Posterior vena cava (tissue), 2 donors: Measurements from ENCODE around the gene KAZN. TPM values are rescaled to one million over a fixed set of nuclear protein-coding genes. Genes with fewer than 3 reads are reported as not detected.

Experiments used
- DNase-seq: peaks from one replicate; pipeline ENCODE4 v3.0.0-alpha.2; 2020; ENCODE audit warnings: low spot score
- intact Hi-C, 2 donors: fragments of 100-400 bp; cut with DNase I; formaldehyde crosslinking; loops; one replicate each; pipeline versions ENCODE4 v1.14.1 to v1.14.2; 2022 to 2023
- total RNA-seq, 2 donors: library from RNA; stranded (reverse); fragmentation: NEBNext Ultra II Directional; extraction: Animal tissue kit (Norgen Biotek cat#: 25700); gene quantifications; one replicate each; pipeline ENCODE4 v1.2.1, GENCODE V29; 2021
- donor health status: DM: yes; HTN: yes; CAD: no.
- donor health status: DM: yes; HTN: yes; CAD: no.

KAZN gene
- total RNA-seq, 2 donors from 2014 or later, result 6.2 to 10.8 TPM

DNA sequence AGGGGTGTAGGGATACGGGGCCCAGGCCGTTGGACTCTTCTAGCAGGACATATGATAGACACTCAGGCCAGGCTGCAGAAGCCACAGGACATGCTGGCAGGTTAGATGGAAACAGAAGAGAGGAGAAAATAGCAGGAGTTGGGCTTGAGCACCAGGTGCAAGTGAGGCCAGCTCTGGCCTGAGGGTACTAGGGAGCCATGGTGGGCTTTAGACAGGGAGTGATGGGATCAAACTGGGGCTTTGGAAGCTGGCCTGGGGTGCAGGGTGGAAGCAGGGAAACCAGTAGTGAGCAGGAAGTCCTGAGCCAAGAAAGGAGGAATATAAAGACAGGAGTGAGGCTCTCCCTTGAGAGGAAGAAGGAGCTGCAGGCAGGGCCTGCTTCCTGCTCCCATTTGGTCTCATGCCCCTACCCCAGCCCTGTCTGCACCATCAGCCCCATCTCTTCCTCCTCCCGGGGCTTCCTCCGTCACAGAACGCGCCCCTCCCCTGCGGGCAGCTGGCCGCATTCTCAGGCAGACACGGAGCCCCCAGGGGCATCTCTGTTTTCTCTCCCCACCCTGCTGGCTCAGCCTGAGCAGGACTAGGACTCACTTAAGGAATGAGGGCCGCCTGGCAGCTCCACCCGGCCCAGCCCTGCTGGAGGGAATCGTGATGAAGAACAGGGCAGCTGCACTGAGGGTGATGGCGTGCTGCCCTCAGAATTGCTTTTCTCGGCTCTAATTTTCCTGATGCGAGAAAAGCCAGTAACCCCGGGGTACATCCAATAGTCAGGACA, 389.5 kb downstream of the KAZN start:
- intact Hi-C loops, result no loop called here
- DNase-seq, result no peak

DNA sequence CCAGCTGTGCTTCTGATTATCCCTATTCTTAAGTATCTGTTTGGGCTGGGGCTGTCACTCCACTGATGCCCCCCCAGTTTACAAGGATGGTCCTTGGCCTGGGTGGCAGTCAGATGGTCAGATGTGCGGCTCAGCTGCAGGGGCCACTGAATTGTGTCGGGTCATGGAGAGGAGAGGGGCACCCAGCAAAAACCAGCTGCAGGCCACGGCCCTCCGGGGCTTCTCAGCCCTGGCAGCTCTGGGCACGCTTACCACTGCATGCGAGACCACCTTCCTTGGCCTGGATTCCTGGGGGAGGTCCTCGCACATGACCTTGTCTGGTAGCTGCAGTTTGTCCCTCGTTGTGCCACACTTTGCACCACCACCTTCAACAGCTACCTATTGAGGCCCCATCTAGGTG, 390.2 kb downstream of the KAZN start:
- DNase-seq, result no peak
- intact Hi-C loops, result no loop called here

DNA sequence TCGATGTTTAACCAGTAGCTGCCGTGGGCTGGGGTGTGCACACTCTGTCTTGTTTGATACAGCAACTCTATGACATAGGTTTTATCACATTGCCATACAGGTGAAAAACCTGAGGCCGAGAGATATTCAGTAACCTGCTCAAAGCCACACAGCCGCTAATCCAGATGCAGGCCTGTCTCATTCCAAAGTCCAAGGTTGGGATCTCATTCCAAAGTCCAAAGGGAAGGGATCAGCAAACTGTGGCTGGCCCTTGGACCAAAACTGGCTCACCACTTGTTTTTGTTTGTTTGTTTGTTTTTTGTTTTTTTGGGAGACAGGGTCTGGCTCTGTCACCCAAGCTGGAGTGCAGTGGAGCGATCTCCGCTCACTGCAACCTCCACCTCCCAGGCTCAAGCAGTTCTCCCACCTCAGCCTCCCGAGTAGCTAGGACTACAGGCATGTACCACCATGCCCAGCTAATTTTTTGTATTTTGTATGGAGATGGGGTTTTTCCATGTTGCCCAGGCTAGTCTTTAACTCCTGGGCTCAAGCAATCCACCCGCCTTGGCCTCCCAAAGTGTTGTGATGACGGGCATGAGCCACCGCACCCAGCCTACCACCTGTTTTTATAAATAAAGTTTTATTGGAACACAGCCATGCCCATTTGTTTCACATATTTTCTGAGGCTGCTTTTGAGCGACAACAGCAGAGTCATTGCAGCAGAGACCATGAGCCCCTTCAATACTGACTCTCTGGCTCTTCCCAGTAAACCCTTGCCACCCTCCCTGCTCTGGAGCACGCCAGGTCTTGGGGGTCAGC, 391.6 kb downstream of the KAZN start:
- intact Hi-C loops, result no loop called here
- DNase-seq, result no peak

DNA sequence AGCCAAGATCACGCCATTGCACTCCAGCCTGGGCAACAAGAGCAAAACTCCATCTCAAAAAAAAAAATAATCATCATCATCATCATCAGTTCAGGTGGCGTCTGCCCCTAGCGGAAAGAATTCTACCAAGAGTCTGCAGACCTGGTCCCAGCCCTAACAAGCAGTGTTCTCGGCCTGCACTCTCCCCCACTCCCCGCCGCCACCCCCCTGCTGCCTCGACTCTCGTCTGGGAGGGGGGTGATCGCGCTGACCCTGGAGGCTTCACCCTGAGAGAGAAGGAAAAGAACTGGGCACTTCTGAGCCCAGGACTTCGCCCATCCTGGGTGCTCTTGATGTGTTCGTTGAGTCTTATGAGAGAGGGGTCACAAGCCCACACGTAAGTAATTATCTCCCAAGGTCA, 394.9 kb downstream of the KAZN start:
- DNase-seq, result no peak
- intact Hi-C loops, result no loop called here

DNA sequence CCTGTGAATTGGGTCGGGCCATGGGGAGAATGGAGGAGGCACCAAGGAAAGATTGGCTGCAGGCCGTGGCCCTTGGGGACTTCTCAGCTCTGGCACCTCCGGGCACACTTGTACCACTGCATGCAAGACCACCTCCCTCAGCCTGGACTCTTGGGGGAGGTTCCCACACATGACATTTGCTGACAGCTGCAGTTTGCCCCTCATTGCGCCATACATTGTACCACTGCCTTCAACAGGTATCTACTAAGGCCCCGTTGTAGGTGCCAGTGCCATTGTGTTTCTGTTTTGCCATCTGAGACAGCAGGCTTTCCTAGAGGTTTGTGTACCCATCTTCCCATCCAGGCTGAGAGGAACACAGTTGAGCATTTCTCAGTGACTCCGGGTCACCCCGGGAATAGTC, 395.7 kb downstream of the KAZN start:
- intact Hi-C loops, result no loop called here
- no peak for DNase-seq

DNA sequence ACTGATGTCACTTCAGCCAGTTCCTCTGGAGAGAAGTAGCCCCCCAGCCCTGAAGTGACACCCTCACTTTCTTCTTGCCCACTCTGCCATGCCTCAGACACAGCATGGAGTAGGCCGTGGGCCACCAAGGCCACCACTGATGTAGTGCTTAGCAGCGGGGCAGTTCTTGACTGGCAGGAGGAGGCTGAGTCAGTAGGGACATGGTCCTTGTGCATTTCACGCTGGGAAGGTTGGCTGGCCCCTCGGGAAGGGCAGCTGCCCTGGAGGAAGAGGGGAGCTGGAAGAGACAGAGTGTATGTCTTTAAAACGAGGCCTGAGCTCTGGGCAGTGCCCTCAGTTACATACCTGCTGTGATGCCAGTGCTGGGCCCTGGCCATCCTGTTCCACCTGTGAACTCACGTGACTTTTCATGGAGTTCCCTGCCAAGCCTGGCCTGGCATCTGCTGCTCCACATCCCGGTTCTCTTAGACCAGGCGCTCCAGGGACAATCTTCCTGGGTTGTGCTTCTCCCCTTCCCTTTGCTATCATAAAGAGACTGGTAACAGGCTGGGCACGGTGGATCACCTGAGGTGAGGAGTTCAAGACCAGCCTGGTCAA, 396.5 kb downstream of the KAZN start:
- intact Hi-C loops, result no loop called here
- DNase-seq, result no peak

DNA sequence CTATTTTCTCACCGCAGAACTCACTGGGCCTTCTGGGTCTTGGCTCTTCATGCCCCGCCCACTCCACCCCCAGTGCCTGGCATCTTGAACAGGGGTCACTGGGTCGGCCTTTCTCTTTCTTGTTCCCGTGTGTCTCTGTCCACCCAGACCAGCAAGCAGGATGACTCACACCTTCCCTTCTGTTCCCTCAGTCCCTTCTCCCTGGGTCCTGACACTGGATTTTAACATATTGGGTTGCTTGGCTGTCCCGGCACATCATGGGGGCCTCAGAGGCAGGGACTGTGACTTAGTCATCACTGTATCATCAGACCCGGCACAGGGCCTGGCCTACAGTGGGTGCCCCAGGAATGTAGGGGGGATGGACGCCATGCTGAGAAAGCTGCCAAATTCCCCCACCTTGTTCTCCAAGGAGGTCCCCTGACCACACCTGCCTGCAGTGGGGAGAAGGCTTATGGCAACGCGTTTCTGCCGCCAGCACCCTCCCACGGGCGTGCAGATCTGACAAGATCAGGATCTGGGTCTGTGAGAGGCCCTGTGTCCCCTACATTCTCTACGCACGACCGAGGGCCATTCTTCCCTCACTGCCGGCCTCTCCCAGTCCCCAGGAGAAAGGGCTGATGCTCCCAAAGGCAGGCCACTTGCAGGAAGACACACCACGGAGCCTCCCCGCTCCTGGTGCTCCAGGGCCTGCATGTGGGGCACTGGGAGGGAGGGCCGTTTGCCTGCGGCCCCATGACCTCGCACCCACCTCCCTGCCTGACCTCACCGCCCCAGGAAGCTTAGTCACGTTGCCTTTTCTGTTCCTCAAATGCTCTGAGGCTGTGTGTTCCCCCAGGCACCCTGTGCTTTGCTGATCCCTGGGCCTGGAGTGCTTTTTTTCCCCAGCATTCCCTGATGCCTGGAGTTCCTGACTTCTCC, 397.9 kb downstream of the KAZN start:
- no peak for DNase-seq
- intact Hi-C loops, result no loop called here

DNA sequence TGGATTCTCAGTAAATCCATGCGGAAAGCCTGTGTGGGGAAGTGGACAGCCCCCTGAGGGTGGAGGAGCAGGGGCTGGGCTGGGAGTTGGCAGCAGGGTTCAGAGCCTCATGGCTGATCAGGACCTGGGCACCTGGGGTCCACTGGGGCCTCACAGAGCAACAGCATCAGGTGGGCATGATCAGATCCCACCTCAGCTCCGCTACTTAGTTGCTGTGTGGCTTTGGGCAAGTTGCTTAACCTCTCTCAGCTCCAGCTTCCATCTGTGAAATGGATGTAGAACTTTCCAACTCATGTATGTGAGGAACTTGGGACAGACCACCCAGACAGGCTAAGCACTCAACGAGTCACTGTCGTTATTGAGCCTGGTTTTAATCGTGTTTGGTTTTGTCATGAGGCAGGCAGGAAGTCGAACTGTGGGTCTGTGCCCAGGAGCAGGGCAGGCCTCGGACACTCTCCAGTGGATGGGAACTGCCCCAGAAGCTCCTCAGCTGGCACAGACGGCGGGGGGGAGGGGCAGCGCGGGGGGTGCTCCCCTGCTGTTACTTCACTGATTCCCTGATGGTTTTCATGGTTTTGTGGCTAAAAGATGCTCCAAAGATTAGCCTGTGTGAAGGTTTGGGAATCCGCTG, 399.3 kb downstream of the KAZN start:
- DNase-seq, result no peak
- intact Hi-C loops, result no loop called here

DNA sequence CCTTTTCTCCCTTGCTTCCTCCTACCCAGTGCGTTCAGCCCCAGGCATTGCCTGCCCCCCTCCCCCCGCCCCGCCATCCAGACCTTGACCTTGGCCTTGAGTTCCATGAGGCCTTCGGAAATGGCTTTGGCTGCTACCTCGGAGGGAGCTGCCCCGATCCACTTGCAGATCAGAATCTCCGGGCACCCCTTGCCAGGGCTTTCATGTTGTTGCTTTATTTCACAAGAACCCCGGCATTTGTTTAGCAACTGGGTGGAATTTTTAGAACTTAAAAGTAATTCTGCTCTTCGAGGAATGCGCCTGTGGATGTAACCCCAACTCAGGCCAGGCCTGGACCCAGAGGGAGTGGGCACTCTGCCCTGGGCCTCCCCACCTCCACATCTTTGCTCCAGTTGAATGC, 401.0 kb downstream of the KAZN start:
- no peak for DNase-seq
- intact Hi-C loops, result no loop called here

GRCh38 chr1:15000030-15000429, 401.5 kb downstream of the KAZN start:
- intact Hi-C loops, result no loop called here
- no peak for DNase-seq

- no peak for DNase-seq
- intact Hi-C loops, result no loop called here
These were observed 402.2 kb downstream of the KAZN start for GRCh38 chr1:15000671-15001070.

- DNase-seq, result no peak
These were observed 402.9 kb downstream of the KAZN start for GRCh38 chr1:15001317-15001915.

DNA sequence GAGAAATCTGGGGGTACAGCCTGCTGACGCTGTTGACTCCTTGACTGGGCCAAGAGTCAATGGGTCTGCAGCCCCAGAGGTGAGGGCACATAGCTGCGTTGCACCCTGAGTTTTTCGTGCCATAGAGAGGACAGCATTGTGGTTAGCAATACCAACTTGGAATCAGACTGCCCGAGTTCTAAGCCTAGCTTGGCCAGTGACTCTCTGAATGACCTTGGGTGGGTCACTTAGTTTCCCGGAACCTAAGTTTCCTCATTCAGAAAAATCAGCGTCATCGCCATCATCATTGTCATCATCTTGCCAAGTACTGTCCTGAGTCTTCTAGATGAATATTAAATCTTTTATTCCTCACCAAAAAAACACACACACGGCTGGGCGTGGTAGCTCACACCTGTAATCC, 403.8 kb downstream of the KAZN start:
- intact Hi-C loops, result no loop called here
- no peak for DNase-seq

More at GRCh38 chr1:15001317-15001915, 402.9 kb downstream of the KAZN start:
- intact Hi-C loops, result no loop called here

GRCh38 chr1:15004396-15004795, 405.9 kb downstream of the KAZN start:
- DNase-seq, result no peak
- intact Hi-C loops, result no loop called here

GRCh38 chr1:15005116-15005515, 406.6 kb downstream of the KAZN start:
- intact Hi-C loops, result no loop called here
- DNase-seq, result no peak

DNA sequence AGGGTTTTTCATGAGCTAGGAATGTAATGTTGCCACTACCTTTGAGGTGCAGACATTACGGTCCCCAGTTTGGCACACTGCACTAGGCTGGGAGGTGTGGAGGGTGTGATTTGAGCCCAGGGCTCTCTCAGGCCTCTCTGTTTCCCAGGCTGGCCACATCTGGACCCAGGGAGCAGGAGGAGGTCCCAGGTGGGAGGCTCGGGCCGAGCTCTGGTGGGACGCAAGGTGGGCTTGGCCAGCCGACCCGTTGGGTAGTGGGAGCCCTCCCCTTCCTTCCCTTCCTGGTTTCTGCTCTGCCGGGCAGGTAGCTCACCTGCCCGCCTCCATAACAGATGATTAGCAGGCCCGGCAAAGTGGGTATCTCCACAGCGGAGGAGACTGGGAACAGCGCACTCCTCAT, 408.9 kb downstream of the KAZN start:
- no peak for DNase-seq
- intact Hi-C loops, result no loop called here

DNA sequence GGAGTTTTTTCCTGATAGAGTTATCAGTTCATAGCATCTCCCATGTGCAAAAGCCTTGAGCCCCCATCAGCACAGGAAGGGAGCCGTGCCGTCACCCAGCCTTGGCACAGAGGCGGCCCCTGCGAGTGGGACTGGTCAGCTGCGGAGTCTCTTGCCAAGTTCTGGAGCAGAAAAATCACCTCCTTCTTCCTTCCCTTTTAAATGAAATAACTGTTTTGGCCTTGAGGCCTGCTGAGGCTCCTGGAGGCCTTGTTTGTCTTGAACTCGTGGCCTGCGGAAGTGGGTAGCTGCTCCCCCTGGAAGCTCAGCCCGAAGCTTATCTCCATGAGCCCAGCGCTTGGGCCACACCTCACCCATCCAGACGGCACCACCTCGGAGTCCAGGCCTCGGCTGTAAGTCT, 409.4 kb downstream of the KAZN start:
- intact Hi-C loops, result no loop called here
- DNase-seq, result no peak
